NCI-H82 (cell line): Measurements from ENCODE around the gene ASH1L.
A peak's percentile ranks its signal among the peaks of the same experiment; 100 is the strongest.
"Not testable (repeated sequence)": the region's sequence is repeated elsewhere in the genome, so short reads cannot be mapped to it uniquely, and the experiment has no call there.

Experiments
- DNase-seq: peaks from one replicate; lab custom pipeline; 2025; lab: John Stamatoyannopoulos, UW

ASH1L gene

GRCh38 chr1:155328856-155329255 lies 233.7 kb downstream of the ASH1L start:
- not testable (repeated sequence) for DNase-seq

GRCh38 chr1:155327981-155328380 lies 234.6 kb downstream of the ASH1L start:
- no peak for DNase-seq

DNA sequence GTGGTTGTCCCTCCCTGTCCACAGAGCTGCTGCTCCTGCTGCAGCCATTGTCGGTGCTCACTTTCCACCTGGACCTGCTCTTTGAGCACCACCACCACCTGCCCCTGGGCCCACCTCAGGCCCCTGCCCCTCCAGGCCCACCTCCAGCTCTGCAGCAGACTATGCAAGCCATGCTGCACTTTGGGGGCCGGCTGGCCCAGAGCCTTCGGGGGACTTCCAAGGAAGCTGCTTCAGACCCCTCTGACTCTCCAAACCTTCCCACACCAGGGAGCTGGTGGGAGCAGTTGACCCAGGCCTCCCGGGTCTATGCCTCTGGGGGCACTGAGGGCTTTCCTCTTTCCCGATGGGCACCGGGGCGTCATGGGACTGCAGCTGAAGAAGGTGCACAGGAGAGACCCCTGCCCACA lies 236.0 kb downstream of the ASH1L start:
- DNase-seq: no peak

GRCh38 chr1:155326020-155326526 lies 236.5 kb downstream of the ASH1L start:
- DNase-seq: no peak

- DNase-seq: no peak
These were observed 237.1 kb downstream of the ASH1L start for GRCh38 chr1:155325603-155325893.

- peak; percentile 79 for DNase-seq
These were observed 237.6 kb downstream of the ASH1L start for GRCh38 chr1:155324717-155325602.

- DNase-seq: peak; percentile 98
These were observed 238.4 kb downstream of the ASH1L start for GRCh38 chr1:155324037-155324716.

- DNase-seq: peak; percentile 87
These were observed 238.9 kb downstream of the ASH1L start for GRCh38 chr1:155323729-155324036.

DNA sequence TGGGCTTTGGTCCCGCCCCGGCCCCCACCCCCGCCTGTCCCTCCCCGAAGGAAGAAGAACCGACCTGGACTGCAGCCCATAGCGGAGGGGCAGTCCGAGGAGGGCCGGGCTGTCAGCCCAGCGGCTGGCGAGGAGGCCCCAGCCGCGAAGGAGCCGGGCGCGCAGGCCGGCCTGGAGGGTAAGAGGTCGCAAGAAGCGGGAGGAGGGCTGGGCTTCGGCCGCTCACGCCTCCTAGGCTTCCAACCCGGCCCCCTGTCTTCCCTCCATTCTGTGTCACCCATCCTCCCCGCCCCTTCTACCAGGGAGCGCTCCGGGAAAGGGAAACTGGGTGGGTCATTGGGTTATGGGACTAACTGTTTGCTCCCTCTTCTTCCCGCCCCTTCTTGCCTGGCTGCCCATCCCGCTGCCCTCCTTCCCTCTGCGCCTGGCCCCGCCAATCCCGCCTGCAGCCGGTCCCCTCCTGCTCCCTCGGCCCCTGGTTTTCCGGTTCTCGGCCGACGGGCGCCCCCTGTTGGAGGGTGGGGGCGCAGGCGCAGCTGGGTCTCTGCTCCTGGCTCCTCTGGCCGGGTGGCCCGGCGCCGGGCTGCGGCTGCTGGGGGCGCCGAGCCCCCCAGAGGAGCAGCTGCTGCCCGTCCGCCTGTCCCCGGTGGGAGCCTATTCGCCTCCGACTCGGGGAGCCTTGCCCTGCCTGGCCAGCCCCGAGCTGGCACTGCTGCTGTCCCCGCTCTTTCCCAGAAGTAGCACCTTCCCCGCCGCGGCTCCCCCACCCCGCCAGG lies 239.5 kb downstream of the ASH1L start:
- DNase-seq: peak; percentile 96

DNA sequence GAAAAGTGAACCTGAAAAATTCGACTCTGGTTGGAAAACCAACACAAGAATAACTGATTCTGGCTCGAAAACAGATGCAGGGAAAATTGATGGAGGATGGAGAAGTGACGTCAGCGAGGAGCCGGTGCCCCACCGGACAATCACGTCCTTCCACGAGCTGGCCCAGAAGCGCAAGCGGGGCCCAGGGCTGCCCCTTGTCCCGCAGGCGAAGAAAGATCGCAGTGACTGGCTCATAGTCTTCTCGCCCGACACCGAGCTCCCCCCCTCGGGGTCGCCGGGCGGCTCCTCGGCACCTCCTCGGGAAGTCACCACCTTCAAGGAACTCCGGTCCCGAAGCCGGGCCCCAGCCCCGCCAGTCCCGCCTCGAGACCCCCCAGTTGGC lies 240.0 kb downstream of the ASH1L start:
- peak; percentile 57 for DNase-seq

GRCh38 chr1:155321639-155322503 lies 240.7 kb downstream of the ASH1L start:
- DNase-seq: peak; percentile 32

DNA sequence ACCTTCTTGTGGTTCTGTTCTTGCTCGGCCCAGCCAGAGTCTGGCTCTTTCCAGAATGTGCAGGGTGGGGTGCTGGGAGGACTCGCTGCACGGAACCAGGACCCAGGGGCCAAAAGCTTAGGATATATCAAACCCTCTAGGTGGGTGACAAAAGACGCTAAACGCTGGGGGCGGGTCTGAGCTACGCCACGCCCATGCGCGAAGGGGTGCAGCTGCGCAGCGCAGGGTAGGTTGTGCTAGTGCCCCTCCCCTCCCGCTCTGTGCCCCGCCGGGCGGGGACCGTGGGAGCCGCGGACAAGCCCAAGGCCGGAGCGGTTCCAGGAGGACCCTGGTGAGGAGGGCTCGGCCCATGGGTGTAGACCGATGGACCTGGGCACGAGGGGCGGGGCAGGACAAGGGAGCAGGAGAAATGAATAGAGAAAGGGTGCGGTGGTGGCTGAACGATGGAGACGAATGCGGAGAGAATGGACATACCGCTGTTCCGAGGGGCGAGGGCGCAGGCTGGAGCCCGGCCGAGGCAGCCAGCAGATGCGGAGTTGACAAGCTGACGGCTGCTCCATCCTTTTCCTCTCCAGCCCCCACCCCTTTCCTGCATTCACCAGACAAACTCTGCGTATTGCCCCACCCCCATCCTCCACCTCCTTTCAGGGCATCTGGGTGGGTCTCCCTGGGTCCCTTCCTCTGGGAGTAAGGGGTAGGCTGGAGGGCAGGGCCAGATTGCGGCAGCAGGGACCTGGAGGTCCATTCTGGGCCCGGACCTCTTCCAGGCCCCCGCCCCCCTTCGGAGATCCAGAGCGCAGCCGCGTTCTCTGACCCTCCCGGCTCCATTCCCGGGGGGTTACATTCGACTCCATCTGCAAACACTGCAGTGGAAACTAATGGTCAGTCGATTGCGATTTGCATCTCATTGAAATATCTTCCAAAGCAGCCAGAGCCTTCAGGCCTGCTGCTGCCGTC lies 241.7 kb downstream of the ASH1L start, which contains the start of gene RUSC1:
Gene RUSC1 (plus strand): TSS at position 234 of the 957 bp plus-strand sequence. CDS start 880 bp downstream, outside the sequence.
- DNase-seq: peak; percentile 87

GRCh38 chr1:155320252-155320651 lies 242.4 kb downstream of the ASH1L start:
- DNase-seq: no peak

DNA sequence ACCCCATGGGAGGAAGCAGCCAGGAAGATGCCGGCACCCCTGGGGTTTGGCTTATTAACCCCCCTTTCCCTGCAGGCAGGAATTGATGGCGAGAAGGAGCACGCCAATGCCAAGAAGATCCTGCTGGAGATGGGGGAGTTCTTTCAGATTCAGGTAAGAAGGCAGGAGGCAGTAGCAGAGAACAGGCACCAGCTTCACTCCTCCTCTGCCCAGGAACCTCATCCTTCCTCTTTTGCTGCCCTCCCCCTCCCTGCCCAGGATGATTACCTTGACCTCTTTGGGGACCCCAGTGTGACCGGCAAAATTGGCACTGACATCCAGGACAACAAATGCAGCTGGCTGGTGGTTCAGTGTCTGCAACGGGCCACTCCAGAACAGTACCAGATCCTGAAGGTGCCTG lies 243.1 kb downstream of the ASH1L start:
- no peak for DNase-seq

DNA sequence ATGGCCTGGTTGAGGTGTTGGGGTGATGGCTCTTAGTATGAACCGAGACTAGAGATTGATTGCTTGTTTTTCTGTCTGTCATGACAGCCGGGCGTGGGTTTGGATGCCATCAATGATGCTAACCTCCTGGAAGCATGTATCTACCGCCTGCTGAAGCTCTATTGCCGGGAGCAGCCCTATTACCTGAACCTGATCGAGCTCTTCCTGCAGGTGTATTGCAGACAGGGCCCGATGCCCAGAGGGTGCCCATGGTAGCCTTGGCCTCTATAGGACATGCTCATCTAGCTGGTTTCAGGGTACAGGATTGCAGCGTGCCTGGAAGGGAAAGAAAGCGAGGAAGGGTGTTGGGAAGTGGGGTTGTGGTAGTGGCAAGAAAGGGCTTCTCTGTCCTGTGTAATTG lies 244.5 kb downstream of the ASH1L start:
- no peak for DNase-seq

GRCh38 chr1:155316922-155317321 lies 245.7 kb downstream of the ASH1L start:
- no peak for DNase-seq

DNA sequence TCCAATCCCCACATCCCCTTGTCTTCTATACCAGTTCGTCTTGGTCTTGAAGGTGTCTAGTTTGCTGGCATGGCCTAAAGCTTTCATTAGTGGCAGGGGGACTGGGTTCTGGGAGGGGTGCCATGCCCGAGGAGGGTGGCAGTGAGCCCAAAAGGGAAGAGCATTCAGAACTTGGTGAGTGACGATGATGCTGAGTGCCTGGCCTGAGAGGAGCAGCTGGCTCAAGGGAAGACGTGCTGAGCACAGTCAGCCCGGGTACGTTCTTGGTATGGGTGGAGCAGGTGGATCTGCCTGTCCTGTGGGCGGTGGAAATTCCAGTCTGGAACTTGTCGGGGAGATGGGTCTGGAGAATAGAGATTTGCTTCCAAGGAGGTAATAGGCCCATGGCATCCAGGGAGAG lies 249.3 kb downstream of the ASH1L start:
- DNase-seq: no peak

GRCh38 chr1:155309423-155310021 lies 253.1 kb downstream of the ASH1L start:
- DNase-seq: peak; percentile 59

- DNase-seq: peak; percentile 100
These were observed 253.8 kb downstream of the ASH1L start, which contains the start of gene FDPS for GRCh38 chr1:155308493-155309422. FDPS (plus strand) TSS chr1:155308866; CDS start chr1:155309790, 924 bp downstream.
